ENCODE data around the gene FGD6.

FGD6 gene

GRCh38 chr12:95057424-95057823 lies 159.8 kb downstream of the FGD6 start:
- Histone ChIP-seq H4K8ac (ENCODE audit: low read depth, low read length) (no peak overlapping the region), H2BK120ac (ENCODE audit: low read depth, low read length) (no peak overlapping the region), H3K18ac (ENCODE audit: low read length) (no peak overlapping the region), H3K79me1 (ENCODE audit: low read length) (no peaks in the 10 kb centered on the region), H3K27ac (ENCODE audit: low read depth, low read length) (no peak overlapping the region), H3K27me3 (ENCODE audit: insufficient read depth, low read length, poor library complexity) (no peaks in the 10 kb centered on the region), H3K36me3 (ENCODE audit: control insufficient read depth, insufficient read depth, low read length) (peaks cover 2% of the 10 kb centered on the region), H3K4me2 (ENCODE audit: low read length) (no peak overlapping the region), H3K4me3 (ENCODE audit: low read length) (no peak overlapping the region), H3K4me1 (ENCODE audit: control insufficient read depth, low read depth, low read length) (no peaks in the 10 kb centered on the region), H3K4ac (ENCODE audit: low read depth, low read length) (no peak overlapping the region), H3K56ac (ENCODE audit: low read length) (no peak overlapping the region), H4K5ac (ENCODE audit: low read length) (no peak overlapping the region), H3K9ac (ENCODE audit: low read length) (no peak overlapping the region), H2BK15ac (replicated peaks; ENCODE audit: low read depth) (no peak overlapping the region), H3K23ac (ENCODE audit: low read length) (no peak overlapping the region), H2BK5ac (ENCODE audit: low read length) (no peak overlapping the region), H2AK5ac (ENCODE audit: low read length) (no peak overlapping the region), H3K79me2 (ENCODE audit: control insufficient read depth, insufficient read depth, low read length) (no peaks in the 10 kb centered on the region)
- DNase-seq: no peak
- WGBS (ENCODE audit: extremely low coverage, insufficient coverage, low lambda C conversion rate): no CpG with 5 or more reads among the region's 3 CpGs

- no peak overlapping the region for H3K9ac ChIP-seq (ENCODE audit: low read length)
- no peak overlapping the region for H4K8ac ChIP-seq (ENCODE audit: low read depth, low read length)
- no peak overlapping the region for H2AK5ac ChIP-seq (ENCODE audit: low read length)
- H2BK15ac ChIP-seq (replicated peaks; ENCODE audit: low read depth): no peak overlapping the region
- no peaks in the 10 kb centered on the region for H3K27me3 ChIP-seq (ENCODE audit: insufficient read depth, low read length, poor library complexity)
- no peak overlapping the region for H2BK120ac ChIP-seq (ENCODE audit: low read depth, low read length)
- WGBS (ENCODE audit: extremely low coverage, insufficient coverage, low lambda C conversion rate): no CpG with 5 or more reads among the region's 2 CpGs
- no peak overlapping the region for H3K4me2 ChIP-seq (ENCODE audit: low read length)
- H3K79me1 ChIP-seq (ENCODE audit: low read length): no peaks in the 10 kb centered on the region
- no peak overlapping the region for H2BK5ac ChIP-seq (ENCODE audit: low read length)
- no peak overlapping the region for H3K27ac ChIP-seq (ENCODE audit: low read depth, low read length)
- no peak overlapping the region for H3K4ac ChIP-seq (ENCODE audit: low read depth, low read length)
- no peaks in the 10 kb centered on the region for H3K79me2 ChIP-seq (ENCODE audit: control insufficient read depth, insufficient read depth, low read length)
- H3K56ac ChIP-seq (ENCODE audit: low read length): no peak overlapping the region
- H3K18ac ChIP-seq (ENCODE audit: low read length): no peak overlapping the region
- H4K5ac ChIP-seq (ENCODE audit: low read length): no peak overlapping the region
- no peaks in the 10 kb centered on the region for H3K4me1 ChIP-seq (ENCODE audit: control insufficient read depth, low read depth, low read length)
- H3K23ac ChIP-seq (ENCODE audit: low read length): no peak overlapping the region
- DNase-seq: no peak
- H3K36me3 ChIP-seq (ENCODE audit: control insufficient read depth, insufficient read depth, low read length): no peaks in the 10 kb centered on the region
- no peak overlapping the region for H3K4me3 ChIP-seq (ENCODE audit: low read length)
Observed at GRCh38 chr12:95055057-95055456, 162.2 kb downstream of the FGD6 start.

GRCh38 chr12:95054206-95054605 lies 163.1 kb downstream of the FGD6 start:
- DNase-seq: no peak
- Histone ChIP-seq H3K4me2 (ENCODE audit: low read length) (no peak overlapping the region), H2BK120ac (ENCODE audit: low read depth, low read length) (no peak overlapping the region), H3K4me3 (ENCODE audit: low read length) (no peak overlapping the region), H2BK5ac (ENCODE audit: low read length) (no peak overlapping the region), H4K8ac (ENCODE audit: low read depth, low read length) (no peak overlapping the region), H3K4me1 (ENCODE audit: control insufficient read depth, low read depth, low read length) (no peaks in the 10 kb centered on the region), H3K56ac (ENCODE audit: low read length) (no peak overlapping the region), H3K27me3 (ENCODE audit: insufficient read depth, low read length, poor library complexity) (no peaks in the 10 kb centered on the region), H2BK15ac (replicated peaks; ENCODE audit: low read depth) (no peak overlapping the region), H3K79me1 (ENCODE audit: low read length) (no peaks in the 10 kb centered on the region), H3K18ac (ENCODE audit: low read length) (no peak overlapping the region), H3K79me2 (ENCODE audit: control insufficient read depth, insufficient read depth, low read length) (no peaks in the 10 kb centered on the region), H3K23ac (ENCODE audit: low read length) (no peak overlapping the region), H3K36me3 (ENCODE audit: control insufficient read depth, insufficient read depth, low read length) (no peaks in the 10 kb centered on the region), H3K4ac (ENCODE audit: low read depth, low read length) (no peak overlapping the region), H2AK5ac (ENCODE audit: low read length) (no peak overlapping the region), H3K27ac (ENCODE audit: low read depth, low read length) (no peak overlapping the region), H3K9ac (ENCODE audit: low read length) (no peak overlapping the region), H4K5ac (ENCODE audit: low read length) (no peak overlapping the region)
- no CpG with 5 or more reads among the region's 2 CpGs for WGBS (ENCODE audit: extremely low coverage, insufficient coverage, low lambda C conversion rate)

DNA sequence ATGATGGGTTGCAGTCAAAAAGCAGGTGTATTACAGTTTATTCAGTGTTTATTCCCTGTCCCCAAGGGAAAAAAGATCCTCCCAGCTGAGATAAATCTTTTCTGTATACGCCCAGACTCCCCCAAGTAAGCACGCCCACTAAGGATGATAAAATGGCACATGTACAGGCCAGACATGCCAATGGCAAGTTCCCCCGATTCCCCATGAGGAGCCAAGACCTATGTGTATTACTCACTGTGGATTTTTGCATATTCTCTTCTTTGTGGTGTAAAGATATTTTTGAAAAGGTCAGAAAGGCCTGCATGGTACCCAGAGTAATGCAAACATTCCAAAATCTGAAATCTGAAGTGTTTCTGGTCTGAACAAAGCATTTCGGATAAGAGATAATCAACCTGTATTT lies 166.0 kb downstream of the FGD6 start:
- H3K4me3 ChIP-seq (ENCODE audit: low read length): no peak overlapping the region

DNA sequence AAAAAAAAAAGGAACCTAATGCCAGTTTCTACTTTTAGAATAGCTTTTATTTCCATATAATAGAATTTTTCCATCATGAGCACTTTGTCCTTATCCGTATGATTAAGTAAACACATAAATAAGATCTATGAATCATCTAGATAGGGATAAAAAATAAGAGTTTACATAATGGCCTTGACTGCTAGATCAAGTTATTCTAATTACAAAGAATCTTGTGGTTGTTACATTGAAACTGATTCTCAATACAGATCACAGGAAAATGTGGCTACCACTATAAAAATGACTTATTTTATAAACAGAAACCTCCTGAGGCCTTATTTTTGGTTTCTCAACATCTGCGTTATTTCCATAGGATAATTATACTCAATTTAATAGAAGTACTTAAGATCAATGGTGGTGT lies 179.4 kb downstream of the FGD6 start:
- no peaks in the 10 kb centered on the region for H3K36me3 ChIP-seq (ENCODE audit: control insufficient read depth, insufficient read depth, low read length)
- DNase-seq: no peak
- no CpG with 5 or more reads among the region's 2 CpGs for WGBS (ENCODE audit: extremely low coverage, insufficient coverage, low lambda C conversion rate)

More for the DNA sequence above, 166.0 kb downstream of the FGD6 start:
- no CpG with 5 or more reads among the region's 4 CpGs for WGBS (ENCODE audit: extremely low coverage, insufficient coverage, low lambda C conversion rate)
- Histone ChIP-seq H2BK120ac (ENCODE audit: low read depth, low read length) (no peak overlapping the region), H2BK5ac (ENCODE audit: low read length) (no peak overlapping the region), H3K4me1 (ENCODE audit: control insufficient read depth, low read depth, low read length) (no peaks in the 10 kb centered on the region), H3K4ac (ENCODE audit: low read depth, low read length) (no peak overlapping the region), H2BK15ac (replicated peaks; ENCODE audit: low read depth) (no peak overlapping the region), H3K36me3 (ENCODE audit: control insufficient read depth, insufficient read depth, low read length) (peaks cover 2% of the 10 kb centered on the region), H3K79me2 (ENCODE audit: control insufficient read depth, insufficient read depth, low read length) (no peaks in the 10 kb centered on the region), H3K27ac (ENCODE audit: low read depth, low read length) (no peak overlapping the region), H3K18ac (ENCODE audit: low read length) (no peak overlapping the region), H3K23ac (ENCODE audit: low read length) (no peak overlapping the region), H3K56ac (ENCODE audit: low read length) (no peak overlapping the region), H2AK5ac (ENCODE audit: low read length) (no peak overlapping the region), H4K5ac (ENCODE audit: low read length) (no peak overlapping the region), H4K8ac (ENCODE audit: low read depth, low read length) (no peak overlapping the region), H3K9ac (ENCODE audit: low read length) (no peak overlapping the region), H3K79me1 (ENCODE audit: low read length) (no peaks in the 10 kb centered on the region), H3K4me2 (ENCODE audit: low read length) (no peak overlapping the region), H3K27me3 (ENCODE audit: insufficient read depth, low read length, poor library complexity) (no peaks in the 10 kb centered on the region)
- DNase-seq: no peak

DNA sequence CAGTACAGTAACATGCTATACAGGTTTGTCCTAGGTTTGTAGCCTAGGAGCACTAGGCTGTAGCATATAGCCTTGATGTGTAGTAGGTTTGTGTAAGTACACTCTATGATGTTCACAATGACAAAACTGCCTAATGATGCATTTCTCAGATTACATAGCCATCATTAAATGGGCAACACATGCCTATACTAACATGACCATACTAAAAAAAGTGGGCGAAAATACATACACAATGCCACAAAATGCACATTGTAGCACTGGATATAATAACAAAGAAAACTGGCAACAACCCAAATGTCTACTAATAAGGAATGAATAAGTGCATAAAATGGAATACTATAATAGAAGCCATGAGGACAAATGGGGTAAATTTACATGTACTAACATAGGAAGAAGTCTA lies 182.5 kb downstream of the FGD6 start:
- Histone ChIP-seq H3K79me2 (ENCODE audit: control insufficient read depth, insufficient read depth, low read length) (no peaks in the 10 kb centered on the region), H3K23ac (ENCODE audit: low read length) (no peak overlapping the region), H3K4me2 (ENCODE audit: low read length) (no peak overlapping the region), H3K4me3 (ENCODE audit: low read length) (no peak overlapping the region), H3K56ac (ENCODE audit: low read length) (no peak overlapping the region), H3K27me3 (ENCODE audit: insufficient read depth, low read length, poor library complexity) (no peaks in the 10 kb centered on the region), H2BK120ac (ENCODE audit: low read depth, low read length) (no peak overlapping the region), H3K27ac (ENCODE audit: low read depth, low read length) (no peak overlapping the region), H2BK5ac (ENCODE audit: low read length) (no peak overlapping the region), H2BK15ac (replicated peaks; ENCODE audit: low read depth) (no peak overlapping the region), H3K79me1 (ENCODE audit: low read length) (no peaks in the 10 kb centered on the region), H2AK5ac (ENCODE audit: low read length) (no peak overlapping the region), H4K5ac (ENCODE audit: low read length) (no peak overlapping the region), H3K36me3 (ENCODE audit: control insufficient read depth, insufficient read depth, low read length) (no peaks in the 10 kb centered on the region), H3K18ac (ENCODE audit: low read length) (no peak overlapping the region), H3K4me1 (ENCODE audit: control insufficient read depth, low read depth, low read length) (no peaks in the 10 kb centered on the region), H3K9ac (ENCODE audit: low read length) (no peak overlapping the region), H4K8ac (ENCODE audit: low read depth, low read length) (no peak overlapping the region), H3K4ac (ENCODE audit: low read depth, low read length) (no peak overlapping the region)
- no peak for DNase-seq
- no CpG with 5 or more reads among the region's 1 CpG for WGBS (ENCODE audit: extremely low coverage, insufficient coverage, low lambda C conversion rate)

More for the DNA sequence above, 179.4 kb downstream of the FGD6 start:
- Histone ChIP-seq H3K23ac (ENCODE audit: low read length) (no peak overlapping the region), H3K56ac (ENCODE audit: low read length) (no peak overlapping the region), H4K5ac (ENCODE audit: low read length) (no peak overlapping the region), H3K4me3 (ENCODE audit: low read length) (no peak overlapping the region), H3K4me2 (ENCODE audit: low read length) (no peak overlapping the region), H2BK120ac (ENCODE audit: low read depth, low read length) (no peak overlapping the region), H2AK5ac (ENCODE audit: low read length) (no peak overlapping the region), H3K4me1 (ENCODE audit: control insufficient read depth, low read depth, low read length) (no peaks in the 10 kb centered on the region), H3K79me1 (ENCODE audit: low read length) (no peaks in the 10 kb centered on the region), H3K18ac (ENCODE audit: low read length) (no peak overlapping the region), H4K8ac (ENCODE audit: low read depth, low read length) (no peak overlapping the region), H3K4ac (ENCODE audit: low read depth, low read length) (no peak overlapping the region), H3K79me2 (ENCODE audit: control insufficient read depth, insufficient read depth, low read length) (no peaks in the 10 kb centered on the region), H2BK15ac (replicated peaks; ENCODE audit: low read depth) (no peak overlapping the region), H3K27ac (ENCODE audit: low read depth, low read length) (no peak overlapping the region), H3K27me3 (ENCODE audit: insufficient read depth, low read length, poor library complexity) (no peaks in the 10 kb centered on the region), H3K9ac (ENCODE audit: low read length) (no peak overlapping the region), H2BK5ac (ENCODE audit: low read length) (no peak overlapping the region)

Measured in mesendoderm (in vitro differentiated cells).